SH-SY5Y (cell line): ENCODE results near the gene XIRP2.

Experiments
- GATA2 ChIP-seq: IDR thresholded peaks from 2 replicates; pipeline ENCODE4 v1.6.1; 2011; ENCODE audit warnings: mild to moderate bottlenecking, low read depth, low read length
- GATA3 ChIP-seq: IDR thresholded peaks from 2 replicates; pipeline ENCODE4 v1.6.1; 2011; ENCODE audit warnings: low read depth, mild to moderate bottlenecking, low read length, moderate library complexity

DNA sequence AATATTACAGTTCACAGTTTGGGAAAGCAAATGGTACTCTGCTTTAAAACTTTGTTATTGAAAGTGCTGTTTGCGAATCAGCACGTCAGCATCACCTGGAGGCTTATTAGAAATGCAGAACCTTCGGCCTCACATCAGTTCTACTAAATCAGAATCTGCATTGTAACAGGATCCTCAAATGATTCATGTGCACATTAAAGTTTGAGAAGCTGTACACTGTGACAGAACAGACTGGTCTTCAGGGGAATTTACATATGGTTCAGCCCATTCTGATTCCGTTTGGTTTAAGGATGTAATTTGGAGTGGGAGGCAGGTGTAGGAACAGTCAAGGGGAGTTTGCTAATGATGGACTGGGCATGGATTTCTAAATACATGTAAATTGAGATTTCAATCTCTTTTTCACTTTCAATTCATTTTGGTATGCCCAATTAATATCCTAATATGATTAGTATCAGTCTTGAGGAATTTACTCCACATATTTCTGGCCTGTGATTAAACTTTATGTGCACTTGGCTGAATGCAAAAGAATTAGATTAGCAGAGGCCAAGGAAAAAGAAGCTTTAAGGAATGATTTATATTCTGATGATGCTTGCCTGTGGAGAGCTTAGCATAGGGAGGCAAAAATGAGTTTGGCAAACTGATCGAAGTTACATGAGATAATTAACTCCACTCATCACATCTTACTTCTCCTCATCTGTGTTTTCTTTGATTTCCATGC lies 248.8 kb downstream of the XIRP2 start:
- TF ChIP-seq GATA2 (no peak), GATA3 (no peak)
